Gastroesophageal sphincter (tissue), 3 donors: ENCODE measurements around the gene ZNF91.

Experiments used
- EP300 ChIP-seq: sonication (generic); formaldehyde crosslinking; IDR thresholded peaks from one replicate; pipeline ENCODE4 v1.6.1; 2017; ENCODE audit warnings: antibody characterized with exemption, mild to moderate bottlenecking
- TF ChIP-seq, protein P1 (sequence below), 4 experiments: fragments of 200-600 bp in 2 of 4; fragments of 450-650 bp in 2 of 4; sonication (generic) in 1 of 4; IDR thresholded peaks; one replicate each; pipeline ENCODE4 v1.5.1; 2017 to 2019; ENCODE audit warnings: antibody characterized with exemption in 4 of 4, mild to moderate bottlenecking in 2 of 4, moderate library complexity in 2 of 4

GRCh38 chr19:23304238-23304637, 91.0 kb downstream of the ZNF91 start:
- TF ChIP-seq EP300, result no peak
- TF ChIP-seq, protein P1, sequence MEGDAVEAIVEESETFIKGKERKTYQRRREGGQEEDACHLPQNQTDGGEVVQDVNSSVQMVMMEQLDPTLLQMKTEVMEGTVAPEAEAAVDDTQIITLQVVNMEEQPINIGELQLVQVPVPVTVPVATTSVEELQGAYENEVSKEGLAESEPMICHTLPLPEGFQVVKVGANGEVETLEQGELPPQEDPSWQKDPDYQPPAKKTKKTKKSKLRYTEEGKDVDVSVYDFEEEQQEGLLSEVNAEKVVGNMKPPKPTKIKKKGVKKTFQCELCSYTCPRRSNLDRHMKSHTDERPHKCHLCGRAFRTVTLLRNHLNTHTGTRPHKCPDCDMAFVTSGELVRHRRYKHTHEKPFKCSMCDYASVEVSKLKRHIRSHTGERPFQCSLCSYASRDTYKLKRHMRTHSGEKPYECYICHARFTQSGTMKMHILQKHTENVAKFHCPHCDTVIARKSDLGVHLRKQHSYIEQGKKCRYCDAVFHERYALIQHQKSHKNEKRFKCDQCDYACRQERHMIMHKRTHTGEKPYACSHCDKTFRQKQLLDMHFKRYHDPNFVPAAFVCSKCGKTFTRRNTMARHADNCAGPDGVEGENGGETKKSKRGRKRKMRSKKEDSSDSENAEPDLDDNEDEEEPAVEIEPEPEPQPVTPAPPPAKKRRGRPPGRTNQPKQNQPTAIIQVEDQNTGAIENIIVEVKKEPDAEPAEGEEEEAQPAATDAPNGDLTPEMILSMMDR (IDR thresholded peaks at IDR 0.05), result no peak
